Endothelial cell of umbilical vein (primary cell): Measurements from ENCODE around the gene ZDBF2. TPM values are rescaled to one million over a fixed set of nuclear protein-coding genes. Genes with fewer than 3 reads are reported as not detected.

Experiments
- BruUV-seq: library from RNA; stranded (reverse); fragments of 400-500 nt; replicated peaks from 2 replicates; lab custom pipeline; 2021; lab: Mats Ljungman, UMichigan
- CTCF ChIA-PET: fragments of 300-600, 350-600 bp; sonication (Branson Sonifier 250); formaldehyde crosslinking; loops from one replicate; lab custom pipeline; 2021; ENCODE audit warnings: antibody characterized with exemption, inconsistent platforms; lab: Charles Lee
- POLR2A ChIA-PET: fragments of 300-600, 350-600 bp; sonication (Branson Sonifier 250); formaldehyde crosslinking; loops from one replicate; lab custom pipeline; 2021; ENCODE audit warnings: antibody characterized with exemption, inconsistent platforms; lab: Charles Lee
- DNase-seq: peaks from one replicate; pipeline ENCODE4 v3.0.0-alpha.2; 2011; ENCODE audit warnings: low read depth, low spot score
- FAIRE-seq: peaks from 2 replicates; lab custom pipeline; 2011; peaks lifted over from hg19 to GRCh38; lab: Jason Lieb, UNC
- H2AFZ ChIP-seq: 2 replicates; pipeline ENCODE4 v1.6.0; 2012; ENCODE audit warnings: low read depth, low read length, control low read depth, inconsistent platforms
- H3K27ac ChIP-seq: 2 replicates; pipeline ENCODE4 v1.5.1; 2011; ENCODE audit warnings: low read depth, mild to moderate bottlenecking, control low read depth, low read length, moderate library complexity; ENCODE audit not compliant: insufficient read depth
- H3K27me3 ChIP-seq, 2 experiments: 2 replicates each; pipeline versions ENCODE4 v1.6.0 to v1.6.1; 2011; ENCODE audit warnings: low read length in 2 of 2, mixed read lengths in 1 of 2; ENCODE audit not compliant: control insufficient read depth in 2 of 2, insufficient read depth in 2 of 2
- H3K36me3 ChIP-seq, 2 experiments: 2 replicates in 1 of 2; 3 replicates in 1 of 2; pipeline ENCODE4 v1.5.1; 2011; ENCODE audit warnings: low read length in 2 of 2, mild to moderate bottlenecking in 1 of 2, moderate library complexity in 1 of 2; ENCODE audit not compliant: control insufficient read depth in 2 of 2, insufficient read depth in 2 of 2; ENCODE audit errors: extremely low read depth in 1 of 2
- H3K4me1 ChIP-seq: 3 replicates; pipeline ENCODE4 v1.5.1; 2011; ENCODE audit warnings: mild to moderate bottlenecking, low read length; ENCODE audit not compliant: control insufficient read depth, insufficient read depth; ENCODE audit errors: extremely low read depth
- H3K4me2 ChIP-seq: 2 replicates; pipeline ENCODE4 v1.6.1; 2011; ENCODE audit warnings: low read length, control low read depth, mixed read lengths; ENCODE audit not compliant: insufficient read depth
- H3K4me3 ChIP-seq, 3 experiments: fragments of 200-600 bp in 1 of 3; sonication (generic), shearing (Covaris generic) in 1 of 3; replicated peaks in 1 of 3; 2 replicates each; pipeline ENCODE4 v1.5.1; 2011 to 2016; ENCODE audit warnings: control low read depth in 3 of 3, low read length in 3 of 3, mild to moderate bottlenecking in 2 of 3, inconsistent platforms in 1 of 3, low read depth in 1 of 3, moderate library complexity in 1 of 3; ENCODE audit not compliant: insufficient read depth in 1 of 3
- H3K79me2 ChIP-seq: 2 replicates; pipeline ENCODE4 v1.6.0; 2012; ENCODE audit warnings: low read length, inconsistent platforms; ENCODE audit not compliant: control insufficient read depth, insufficient read depth
- H3K9ac ChIP-seq: replicated peaks from 2 replicates; pipeline ENCODE3; 2011; ENCODE audit warnings: low read length, control low read depth; ENCODE audit not compliant: insufficient read depth; ENCODE audit errors: extremely low read depth
- H3K9me1 ChIP-seq: replicated peaks from 3 replicates; pipeline ENCODE4 v1.6.0; 2011; ENCODE audit warnings: mild to moderate bottlenecking, low read length; ENCODE audit not compliant: control insufficient read depth, insufficient read depth; ENCODE audit errors: extremely low read depth
- H3K9me3 ChIP-seq: replicated peaks from 2 replicates; pipeline ENCODE4 v1.5.1; 2012; ENCODE audit warnings: low read length, inconsistent platforms; ENCODE audit not compliant: control insufficient read depth, insufficient read depth
- H4K20me1 ChIP-seq: replicated peaks from 2 replicates; pipeline ENCODE3; 2011; ENCODE audit warnings: mild to moderate bottlenecking, low read length; ENCODE audit not compliant: control insufficient read depth, insufficient read depth; ENCODE audit errors: extremely low read depth
- EZH2 ChIP-seq: IDR thresholded peaks from 2 replicates; pipeline ENCODE4 v1.6.1; 2012; ENCODE audit warnings: borderline replicate concordance, low read depth, mild to moderate bottlenecking, moderate library complexity, low read length, inconsistent platforms; ENCODE audit not compliant: severe bottlenecking
- FOS ChIP-seq: IDR thresholded peaks from 2 replicates; pipeline ENCODE4 v1.6.1; 2011; ENCODE audit warnings: mild to moderate bottlenecking, low read length, moderate library complexity, borderline replicate concordance; ENCODE audit not compliant: insufficient read depth
- GATA2 ChIP-seq: IDR thresholded peaks from 2 replicates; pipeline ENCODE4 v1.7.0; 2011; ENCODE audit warnings: low read depth, mild to moderate bottlenecking, moderate library complexity, mixed read lengths, low read length; ENCODE audit not compliant: insufficient read length, insufficient read depth
- JUN ChIP-seq: IDR thresholded peaks from 2 replicates; pipeline ENCODE4 v1.6.1; 2011; ENCODE audit warnings: borderline replicate concordance, low read depth; ENCODE audit not compliant: insufficient read length, insufficient read depth
- MYC ChIP-seq: IDR thresholded peaks from one replicate; pipeline ENCODE4 v1.6.1; 2011; ENCODE audit warnings: mild to moderate bottlenecking, low read depth, low read length
- POLR2A ChIP-seq: IDR thresholded peaks from 2 replicates; pipeline ENCODE4 v1.6.1; 2012; ENCODE audit warnings: low read depth, mild to moderate bottlenecking, control low read depth, low read length
- POLR2AphosphoS5 ChIP-seq: IDR thresholded peaks from 2 replicates; pipeline ENCODE4 v1.6.1; 2012; ENCODE audit warnings: low read depth, mild to moderate bottlenecking, control low read depth, low read length, moderate library complexity; ENCODE audit not compliant: insufficient read depth
- dilution Hi-C: fragments of 300-500 bp; cut with MboI; formaldehyde crosslinking; loops from one replicate; pipeline ENCODE4 v1.15.0; 2019; ENCODE audit warnings: low sequenced_read_pairs; ENCODE audit not compliant: extremely low pct_ligation_motif_present
- intact Hi-C: fragments of 100-400 bp; cut with micrococcal nuclease; formaldehyde crosslinking; loops from one replicate; pipeline ENCODE4 v1.10.0; 2022
- polyA plus RNA-seq, 4 experiments: library from polyadenylated mRNA; depleted of rRNA in 3 of 4; stranded (reverse) in 3 of 4; unstranded in 1 of 4; fragments of >200 nt; gene quantifications; 2 replicates each; pipeline versions ENCODE4 v1.2.1 to v1.2.3, GENCODE V29; 2011 to 2012; ENCODE audit warnings: missing spikeins in 1 of 4
- total RNA-seq: library from RNA; stranded (reverse); gene quantifications from 2 replicates; pipeline ENCODE4 v1.2.3, GENCODE V29; 2021
- TF ChIP-seq, protein P1 (sequence below): IDR thresholded peaks from 2 replicates; pipeline ENCODE4 v1.6.1; 2011; ENCODE audit not compliant: insufficient read depth, insufficient read length
- TF ChIP-seq, protein P2 (sequence below), 2 donors: IDR thresholded peaks; 1 replicate in 1 of 2; 2 replicates in 1 of 2; pipeline ENCODE4 v1.5.1; 2011; ENCODE audit warnings: low read length in 2 of 2, mild to moderate bottlenecking in 2 of 2, moderate library complexity in 2 of 2, control low read depth in 1 of 2, inconsistent platforms in 1 of 2, low read depth in 1 of 2; ENCODE audit not compliant: insufficient read depth in 1 of 2; ENCODE audit errors: extremely low read depth in 1 of 2

The ZDBF2 gene
- total and polyA plus RNA-seq, 2 donors (not counting 3 experiments of a cell fraction or from before 2014, with no cell fraction given): 1.3 to 9.6 TPM

DNA sequence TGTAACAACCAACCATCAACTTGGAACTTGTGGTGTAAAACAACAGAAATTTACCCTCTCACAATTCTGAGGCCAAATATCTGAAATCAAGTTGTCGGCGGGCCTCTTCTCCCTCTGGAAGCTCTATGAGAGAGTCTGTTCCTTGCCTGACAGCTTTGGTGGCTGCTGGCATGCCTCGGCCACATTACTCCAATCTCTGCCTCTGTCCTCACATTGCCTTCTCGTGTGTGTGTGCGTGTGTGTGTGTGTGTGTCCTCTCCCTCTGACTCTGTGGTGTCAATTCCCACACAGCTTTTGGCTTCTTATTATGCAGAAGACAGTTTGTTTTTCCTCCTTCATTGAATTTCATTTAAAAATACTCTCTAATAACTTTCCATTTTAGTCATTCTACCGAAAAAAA, 50.4 kb downstream of the ZDBF2 start:
- no TSS peak for BruUV-seq

More for the DNA sequence above, 50.4 kb downstream of the ZDBF2 start:
- Histone ChIP-seq H3K36me3 (no peaks in the 10 kb centered on the region), H3K9ac (no peak overlapping the region), H3K27ac (no peak overlapping the region), H3K4me1 (no peaks in the 10 kb centered on the region), H3K4me2 (no peak overlapping the region), H3K4me3 (no peak overlapping the region), H3K79me2 (no peaks in the 10 kb centered on the region), H4K20me1 (no peaks in the 10 kb centered on the region), H3K9me3 (no peaks in the 10 kb centered on the region), H3K9me1 (no peaks in the 10 kb centered on the region), H3K27me3 (no peaks in the 10 kb centered on the region), H2AFZ (no peak overlapping the region)
- DNase-seq (no peak), FAIRE-seq (no peak)
- dilution Hi-C loops (no loop called here), intact Hi-C loops (no loop called here)
- no peak for TF ChIP-seq EZH2
- TF ChIP-seq, protein P1, sequence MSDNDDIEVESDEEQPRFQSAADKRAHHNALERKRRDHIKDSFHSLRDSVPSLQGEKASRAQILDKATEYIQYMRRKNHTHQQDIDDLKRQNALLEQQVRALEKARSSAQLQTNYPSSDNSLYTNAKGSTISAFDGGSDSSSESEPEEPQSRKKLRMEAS: no peak
- no peak for TF ChIP-seq MYC
- TF ChIP-seq POLR2AphosphoS5: no peak
- TF ChIP-seq, protein P2, sequence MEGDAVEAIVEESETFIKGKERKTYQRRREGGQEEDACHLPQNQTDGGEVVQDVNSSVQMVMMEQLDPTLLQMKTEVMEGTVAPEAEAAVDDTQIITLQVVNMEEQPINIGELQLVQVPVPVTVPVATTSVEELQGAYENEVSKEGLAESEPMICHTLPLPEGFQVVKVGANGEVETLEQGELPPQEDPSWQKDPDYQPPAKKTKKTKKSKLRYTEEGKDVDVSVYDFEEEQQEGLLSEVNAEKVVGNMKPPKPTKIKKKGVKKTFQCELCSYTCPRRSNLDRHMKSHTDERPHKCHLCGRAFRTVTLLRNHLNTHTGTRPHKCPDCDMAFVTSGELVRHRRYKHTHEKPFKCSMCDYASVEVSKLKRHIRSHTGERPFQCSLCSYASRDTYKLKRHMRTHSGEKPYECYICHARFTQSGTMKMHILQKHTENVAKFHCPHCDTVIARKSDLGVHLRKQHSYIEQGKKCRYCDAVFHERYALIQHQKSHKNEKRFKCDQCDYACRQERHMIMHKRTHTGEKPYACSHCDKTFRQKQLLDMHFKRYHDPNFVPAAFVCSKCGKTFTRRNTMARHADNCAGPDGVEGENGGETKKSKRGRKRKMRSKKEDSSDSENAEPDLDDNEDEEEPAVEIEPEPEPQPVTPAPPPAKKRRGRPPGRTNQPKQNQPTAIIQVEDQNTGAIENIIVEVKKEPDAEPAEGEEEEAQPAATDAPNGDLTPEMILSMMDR (IDR thresholded peaks at IDR 0.05; ENCODE audit: extremely low read depth in 1 of 2, insufficient read depth in 1 of 2, low read depth in 1 of 2, low read length in 2 of 2): no peak
- no peak for TF ChIP-seq GATA2
- TF ChIP-seq FOS: no peak
- no peak for TF ChIP-seq JUN
- TF ChIP-seq POLR2A: no peak
- ChIA-PET POLR2A (no interaction called here), CTCF (no interaction called here)
